Right atrium auricular region (tissue), 2 donors: ENCODE data around the gene GSTA4. TPM values are rescaled to one million over a fixed set of nuclear protein-coding genes. Genes with fewer than 3 reads are reported as not detected.

Source experiments
- DNase-seq: peaks from one replicate; pipeline ENCODE4 v3.0.0-alpha.2; 2019; ENCODE audit warnings: low spot score
- H3K27ac ChIP-seq, 2 donors: fragments of 200-600 bp; sonication (generic); 1 replicate in 1 of 2; 2 replicates in 1 of 2; pipeline ENCODE4 v1.5.1; 2016 to 2019
- H3K27me3 ChIP-seq, 2 donors: fragments of 200-600 bp; sonication (generic); one replicate each; pipeline versions ENCODE4 v1.5.1 to v1.6.0; 2017 to 2019
- H3K36me3 ChIP-seq: fragments of 200-600 bp; sonication (generic); one replicate; pipeline ENCODE4 v1.5.1; 2016
- H3K4me1 ChIP-seq, 2 donors: fragments of 200-600 bp; sonication (generic); one replicate each; pipeline versions ENCODE4 v1.5.1 to v1.6.0; 2017 to 2019
- H3K4me3 ChIP-seq, 2 donors: fragments of 200-600 bp; sonication (generic); 1 replicate in 1 of 2; 2 replicates in 1 of 2; pipeline ENCODE4 v1.5.1; 2017 to 2019; ENCODE audit warnings: mild to moderate bottlenecking in 1 of 2, moderate library complexity in 1 of 2
- H3K9me3 ChIP-seq, 2 donors: fragments of 200-600 bp; sonication (generic); one replicate each; pipeline ENCODE4 v1.5.1; 2019
- CTCF ChIP-seq, 2 donors: fragments of 200-600 bp; sonication (generic); IDR thresholded peaks; one replicate each; pipeline ENCODE4 v1.5.1; 2019; ENCODE audit warnings: antibody characterized with exemption in 2 of 2
- total RNA-seq, 2 donors: library from RNA; depleted of rRNA; stranded (reverse); fragments of >200 nt; gene quantifications; one replicate each; pipeline ENCODE4 v1.1.0, GENCODE V29; 2016

GSTA4 gene
- total RNA-seq, 2 donors from 2014 or later, result 9.3 to 12.1 TPM

- no peak for TF ChIP-seq CTCF (IDR thresholded peaks at IDR 0.05)
- peaks cover 23% of the 10 kb centered on the region for H3K36me3 ChIP-seq
- H3K4me1 ChIP-seq, result no peaks in the 10 kb centered on the region
- H3K9me3 ChIP-seq, result no peaks in the 10 kb centered on the region
- no peak overlapping the region for H3K4me3 ChIP-seq
- no peak overlapping the region for H3K27ac ChIP-seq
- DNase-seq, result no peak
- H3K27me3 ChIP-seq, result no peaks in the 10 kb centered on the region
Observed at GRCh38 chr6:52982680-52983079, 12.4 kb downstream of the GSTA4 start.

GRCh38 chr6:52981222-52981900 is 13.7 kb downstream of the GSTA4 start:
- no peak for TF ChIP-seq CTCF (IDR thresholded peaks at IDR 0.05)
- H3K4me3 ChIP-seq, result no peak overlapping the region
- H3K27me3 ChIP-seq, result no peaks in the 10 kb centered on the region
- H3K36me3 ChIP-seq, result peaks cover 23% of the 10 kb centered on the region
- H3K27ac ChIP-seq, result no peak overlapping the region
- DNase-seq, result no peak
- no peaks in the 10 kb centered on the region for H3K9me3 ChIP-seq
- no peaks in the 10 kb centered on the region for H3K4me1 ChIP-seq

GRCh38 chr6:52976591-52977035 is 18.5 kb downstream of the GSTA4 start:
- TF ChIP-seq CTCF (IDR thresholded peaks at IDR 0.05), result no peak
- no peaks in the 10 kb centered on the region for H3K9me3 ChIP-seq
- no peaks in the 10 kb centered on the region for H3K4me1 ChIP-seq
- no peak for DNase-seq
- no peak overlapping the region for H3K27ac ChIP-seq
- no peak overlapping the region for H3K4me3 ChIP-seq
- H3K27me3 ChIP-seq, result no peaks in the 10 kb centered on the region
- no peaks in the 10 kb centered on the region for H3K36me3 ChIP-seq

GRCh38 chr6:52976149-52976548 is 18.9 kb downstream of the GSTA4 start:
- DNase-seq, result no peak
- Histone ChIP-seq H3K36me3 (no peaks in the 10 kb centered on the region), H3K9me3 (no peaks in the 10 kb centered on the region), H3K27me3 (no peaks in the 10 kb centered on the region), H3K27ac (no peak overlapping the region), H3K4me1 (no peaks in the 10 kb centered on the region), H3K4me3 (no peak overlapping the region)
- no peak for TF ChIP-seq CTCF (IDR thresholded peaks at IDR 0.05)

GRCh38 chr6:52975580-52975979 is 19.5 kb downstream of the GSTA4 start:
- Histone ChIP-seq H3K9me3 (no peaks in the 10 kb centered on the region), H3K4me1 (no peaks in the 10 kb centered on the region), H3K27me3 (no peaks in the 10 kb centered on the region), H3K36me3 (no peaks in the 10 kb centered on the region), H3K27ac (no peak overlapping the region), H3K4me3 (no peak overlapping the region)
- TF ChIP-seq CTCF (IDR thresholded peaks at IDR 0.05), result no peak
- DNase-seq, result no peak

GRCh38 chr6:52972989-52973388 is 22.1 kb downstream of the GSTA4 start:
- Histone ChIP-seq H3K9me3 (no peaks in the 10 kb centered on the region), H3K27me3 (no peaks in the 10 kb centered on the region), H3K4me1 (no peaks in the 10 kb centered on the region), H3K36me3 (no peaks in the 10 kb centered on the region), H3K27ac (no peak overlapping the region), H3K4me3 (no peak overlapping the region)
- DNase-seq, result no peak
- TF ChIP-seq CTCF (IDR thresholded peaks at IDR 0.05), result no peak
